ENCODE data around the gene SLC12A1. TPM values are rescaled to one million over a fixed set of nuclear protein-coding genes. Genes with fewer than 3 reads are reported as not detected.
"Not testable (repeated sequence)": the region's sequence is repeated elsewhere in the genome, so short reads cannot be mapped to it uniquely, and the experiment has no call there.

The SLC12A1 gene
- total and polyA plus RNA-seq, 3 experiments from 2014 or later, result not detected

GRCh38 chr15:48318131-48318530 lies 112.0 kb downstream of the SLC12A1 start:
- no peaks in the 10 kb centered on the region for H3K9me3 Mint-ChIP-seq
- H3K27me3 Mint-ChIP-seq, result peaks cover 3 to 14% of the 10 kb centered on the region in 2 donors
- no peak overlapping the region for H3K27ac Mint-ChIP-seq
- POLR2A ChIA-PET, result no interaction called here
- Histone ChIP-seq H3K36me3 (ENCODE audit: insufficient read depth, low read length) (no peaks in the 10 kb centered on the region), H3K27ac (ENCODE audit: low read depth, low read length) (no peak overlapping the region), H3K4me1 (ENCODE audit: insufficient read depth, low read length) (no peaks in the 10 kb centered on the region), H3K4me3 (ENCODE audit: low read length) (no peak overlapping the region), H3K9me3 (ENCODE audit: low read length) (no peaks in the 10 kb centered on the region), H3K27me3 (ENCODE audit: insufficient read depth, low read length, poor library complexity, severe bottlenecking) (no peaks in the 10 kb centered on the region)
- no peak for DNase-seq
- H3K36me3 Mint-ChIP-seq, result no peaks in the 10 kb centered on the region
- no peak overlapping the region for H3K4me3 Mint-ChIP-seq
- CTCF ChIA-PET, result no interaction called here
- no peaks in the 10 kb centered on the region for H3K4me1 Mint-ChIP-seq

GRCh38 chr15:48323294-48323693 lies 117.2 kb downstream of the SLC12A1 start:
- H3K4me3 ChIP-seq (ENCODE audit: low read length), result no peak overlapping the region
- H3K4me1 Mint-ChIP-seq, result peaks cover 0 to 2% (median 0%) of the 10 kb centered on the region in 3 donors
- no peaks in the 10 kb centered on the region for H3K9me3 ChIP-seq (ENCODE audit: low read length)
- H3K9me3 Mint-ChIP-seq, result no peaks in the 10 kb centered on the region
- H3K27me3 ChIP-seq (ENCODE audit: insufficient read depth, low read length, poor library complexity, severe bottlenecking), result no peaks in the 10 kb centered on the region
- peaks cover 0 to 4% (median 0%) of the 10 kb centered on the region in 3 donors for H3K36me3 Mint-ChIP-seq
- H3K27ac Mint-ChIP-seq, result peak overlapping the region in 1 of 8 donors; percentile 43
- no peaks in the 10 kb centered on the region for H3K4me1 ChIP-seq (ENCODE audit: insufficient read depth, low read length)
- H3K36me3 ChIP-seq (ENCODE audit: insufficient read depth, low read length), result no peaks in the 10 kb centered on the region
- ChIA-PET POLR2A (no interaction called here), CTCF (no interaction called here)
- H3K27me3 Mint-ChIP-seq, result peaks cover 0 to 1% of the 10 kb centered on the region in 2 donors
- no peak overlapping the region for H3K27ac ChIP-seq (ENCODE audit: low read depth, low read length)
- H3K4me3 Mint-ChIP-seq, result no peak overlapping the region
- no peak for DNase-seq

GRCh38 chr15:48324949-48325348 lies 118.8 kb downstream of the SLC12A1 start:
- peaks cover 0 to 1% of the 10 kb centered on the region in 2 donors for H3K27me3 Mint-ChIP-seq
- H3K4me1 ChIP-seq (ENCODE audit: insufficient read depth, low read length), result peaks cover under 1% of the 10 kb centered on the region
- no peaks in the 10 kb centered on the region for H3K36me3 ChIP-seq (ENCODE audit: insufficient read depth, low read length)
- H3K27ac ChIP-seq (ENCODE audit: low read depth, low read length), result no peak overlapping the region
- no peak overlapping the region for H3K27ac Mint-ChIP-seq
- no peak overlapping the region for H3K4me3 Mint-ChIP-seq
- H3K27me3 ChIP-seq (ENCODE audit: insufficient read depth, low read length, poor library complexity, severe bottlenecking), result no peaks in the 10 kb centered on the region
- H3K36me3 Mint-ChIP-seq, result peaks cover 0 to 4% (median 0%) of the 10 kb centered on the region in 3 donors
- ChIA-PET POLR2A (no interaction called here), CTCF (no interaction called here)
- no peaks in the 10 kb centered on the region for H3K9me3 ChIP-seq (ENCODE audit: low read length)
- no peak overlapping the region for H3K4me3 ChIP-seq (ENCODE audit: low read length)
- no peak for DNase-seq
- H3K9me3 Mint-ChIP-seq, result no peaks in the 10 kb centered on the region
- H3K4me1 Mint-ChIP-seq, result peaks cover under 1 to 3% (median 1%) of the 10 kb centered on the region in 3 donors

- no peaks in the 10 kb centered on the region for H3K9me3 ChIP-seq (ENCODE audit: low read length)
- CTCF ChIA-PET, result no interaction called here
- no peaks in the 10 kb centered on the region for H3K9me3 Mint-ChIP-seq
Measured at GRCh38 chr15:48325400-48325799, 119.3 kb downstream of the SLC12A1 start.

GRCh38 chr15:48326180-48326579 lies 120.1 kb downstream of the SLC12A1 start:
- H3K27ac ChIP-seq (ENCODE audit: low read depth, low read length); H3K27ac Mint-ChIP-seq; H3K27me3 ChIP-seq (ENCODE audit: insufficient read depth, low read length, poor library complexity, severe bottlenecking); H3K27me3 Mint-ChIP-seq; H3K4me1 ChIP-seq (ENCODE audit: insufficient read depth, low read length); H3K4me3 Mint-ChIP-seq; H3K36me3 ChIP-seq (ENCODE audit: insufficient read depth, low read length); DNase-seq; H3K9me3 Mint-ChIP-seq; H3K36me3 Mint-ChIP-seq; POLR2A ChIA-PET; H3K4me3 ChIP-seq (ENCODE audit: low read length); H3K9me3 ChIP-seq (ENCODE audit: low read length): not testable (repeated sequence)
- CTCF ChIA-PET, result interaction anchor here (1.2 kb wide), 1 partner anchor 31 kb away, joined by 3 read pairs; no protein-coding TSS in a partner anchor
- peaks cover 10 to 14% (median 12%) of the 10 kb centered on the region in 3 donors for H3K4me1 Mint-ChIP-seq

More at GRCh38 chr15:48325400-48325799, 119.3 kb downstream of the SLC12A1 start:
- Histone ChIP-seq H3K36me3 (ENCODE audit: insufficient read depth, low read length) (no peaks in the 10 kb centered on the region), H3K27me3 (ENCODE audit: insufficient read depth, low read length, poor library complexity, severe bottlenecking) (no peaks in the 10 kb centered on the region), H3K4me3 (ENCODE audit: low read length) (no peak overlapping the region), H3K4me1 (ENCODE audit: insufficient read depth, low read length) (peaks cover 5% of the 10 kb centered on the region), H3K27ac (ENCODE audit: low read depth, low read length) (no peak overlapping the region)
- Mint-ChIP-seq H3K4me1 (peaks cover 5 to 8% (median 6%) of the 10 kb centered on the region in 3 donors), H3K27ac (no peak overlapping the region), H3K27me3 (no peaks in the 10 kb centered on the region), H3K4me3 (no peak overlapping the region), H3K36me3 (peaks cover 0 to 4% (median 0%) of the 10 kb centered on the region in 3 donors)
- DNase-seq, result no peak
- POLR2A ChIA-PET, result no interaction called here

DNA sequence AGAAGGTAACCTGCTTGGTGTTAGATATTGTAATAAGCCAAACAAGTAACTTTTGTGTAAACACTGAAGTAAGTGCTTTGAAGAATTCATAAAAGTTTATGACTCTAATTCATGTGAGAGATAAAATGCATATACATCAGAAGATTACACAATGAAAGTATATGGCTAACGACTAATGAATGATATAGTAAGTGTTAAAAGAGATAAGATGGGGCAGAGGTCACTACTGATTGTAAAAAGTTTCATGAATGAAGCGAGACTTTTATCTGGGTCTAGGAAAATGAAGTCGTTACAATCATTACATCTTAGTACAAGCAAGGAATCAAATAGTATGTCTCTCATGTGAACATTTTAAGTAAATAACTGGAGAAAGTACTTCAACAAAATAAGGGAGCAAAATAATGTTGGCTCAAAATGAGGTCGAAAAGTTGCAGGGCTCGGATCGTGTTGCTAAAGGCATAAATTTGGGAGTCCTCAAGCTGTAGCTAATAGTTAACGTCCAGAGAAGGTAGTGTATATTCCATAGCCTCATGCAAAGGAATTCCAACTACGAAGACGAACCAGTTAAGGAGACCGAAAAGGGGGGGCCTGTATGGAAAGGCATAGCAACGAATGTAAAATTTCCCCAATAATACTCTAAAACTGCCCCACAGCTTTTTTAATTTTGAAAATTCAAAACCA lies 124.1 kb downstream of the SLC12A1 start:
- peak overlapping the region; percentile 76 for H3K4me3 ChIP-seq (ENCODE audit: low read length)
- no peaks in the 10 kb centered on the region for H3K36me3 ChIP-seq (ENCODE audit: insufficient read depth, low read length)
- H3K27me3 ChIP-seq (ENCODE audit: insufficient read depth, low read length, poor library complexity, severe bottlenecking), result no peaks in the 10 kb centered on the region
- ChIA-PET POLR2A (no interaction called here), CTCF (interaction anchor here (0.7 to 1.0 kb wide), 2 partner anchors 44 to 713 kb away, joined by 3 read pairs; no protein-coding TSS in a partner anchor)
- Mint-ChIP-seq H3K4me1 (peaks cover 22 to 33% (median 25%) of the 10 kb centered on the region in 3 donors), H3K36me3 (peaks cover 0 to 25% (median 5%) of the 10 kb centered on the region in 3 donors), H3K9me3 (no peaks in the 10 kb centered on the region), H3K27me3 (no peaks in the 10 kb centered on the region), H3K27ac (peak overlapping the region; percentile 91 to 100 (median 100)), H3K4me3 (peak overlapping the region; percentile 95 to 100 (median 99))
- H3K4me1 ChIP-seq (ENCODE audit: insufficient read depth, low read length), result peaks cover 8% of the 10 kb centered on the region
- no peaks in the 10 kb centered on the region for H3K9me3 ChIP-seq (ENCODE audit: low read length)
- no peak for DNase-seq
- H3K27ac ChIP-seq (ENCODE audit: low read depth, low read length), result peak overlapping the region; percentile 85

DNA sequence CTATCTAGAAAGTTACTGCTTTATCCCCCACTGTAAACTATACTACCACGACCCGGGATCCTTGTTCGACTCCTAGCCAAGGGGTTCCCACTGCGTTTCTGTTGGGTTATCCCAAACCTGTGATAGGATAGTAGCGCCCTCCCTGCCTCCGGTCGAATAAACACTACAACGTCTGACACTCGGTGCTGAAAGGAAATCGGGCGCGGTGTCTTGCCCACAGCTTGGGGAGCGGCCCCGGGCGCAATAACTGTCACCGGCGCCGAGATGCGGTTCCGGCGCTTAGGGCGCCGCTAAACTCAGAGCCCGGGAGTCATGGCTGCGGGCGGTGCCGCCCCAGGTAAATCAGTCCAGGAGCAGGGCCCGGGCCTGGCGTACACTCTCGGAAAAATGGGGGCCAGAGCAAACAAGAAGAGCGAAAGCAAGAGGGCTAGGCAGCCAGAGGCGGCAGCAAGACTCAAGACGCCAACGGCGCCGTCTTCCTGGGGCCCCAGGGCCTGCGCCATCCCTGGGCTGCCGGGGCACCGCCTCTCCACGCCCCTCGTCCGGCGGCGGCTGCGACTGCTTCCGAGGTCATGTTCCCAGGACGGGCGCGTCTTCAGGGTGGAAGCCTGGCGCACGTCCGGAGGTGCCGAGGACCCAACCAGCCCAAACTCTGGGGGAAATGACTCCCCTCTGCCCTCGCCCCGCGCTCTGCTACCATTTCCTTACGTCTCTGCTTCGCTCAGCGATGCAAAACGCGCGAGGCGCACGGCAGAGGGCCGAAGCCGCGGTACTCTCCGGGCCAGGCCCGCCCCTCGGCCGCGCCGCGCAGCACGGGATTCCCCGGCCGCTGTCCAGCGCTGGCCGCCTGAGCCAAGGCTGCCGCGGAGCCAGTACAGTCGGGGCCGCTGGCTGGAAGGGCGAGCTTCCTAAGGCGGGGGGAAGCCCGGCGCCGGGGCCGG lies 125.0 kb downstream of the SLC12A1 start, which contains the start of gene DUT:
Gene DUT (plus strand): TSS at position 575 of the 941 bp plus-strand sequence. CDS start 87 bp downstream, at position 662.
- ChIA-PET POLR2A (interaction anchor here (0.6 kb wide), 1 partner anchor 715 kb away, joined by 3 read pairs; no protein-coding TSS in a partner anchor), CTCF (interaction anchor here (0.7 to 1.0 kb wide), 2 partner anchors 45 to 712 kb away, joined by 3 read pairs; no protein-coding TSS in a partner anchor)
- peak within 1 kb of the TSS; percentile 76 for H3K4me3 ChIP-seq (ENCODE audit: low read length)
- H3K9me3 ChIP-seq (ENCODE audit: low read length), result no peaks in the 10 kb centered on the region
- H3K27ac Mint-ChIP-seq, result peak within 1 kb of the TSS; percentile 91 to 100 (median 100)
- H3K27me3 ChIP-seq (ENCODE audit: insufficient read depth, low read length, poor library complexity, severe bottlenecking), result no peaks in the 10 kb centered on the region
- peaks cover 27 to 33% (median 27%) of the 10 kb centered on the region in 3 donors for H3K4me1 Mint-ChIP-seq
- H3K4me3 Mint-ChIP-seq, result peak within 1 kb of the TSS; percentile 95 to 100 (median 99)
- peak; percentile 66 to 87 (median 84) for DNase-seq
- H3K27me3 Mint-ChIP-seq, result no peaks in the 10 kb centered on the region
- no peaks in the 10 kb centered on the region for H3K36me3 ChIP-seq (ENCODE audit: insufficient read depth, low read length)
- H3K9me3 Mint-ChIP-seq, result no peaks in the 10 kb centered on the region
- H3K4me1 ChIP-seq (ENCODE audit: insufficient read depth, low read length), result peaks cover 8% of the 10 kb centered on the region
- H3K36me3 Mint-ChIP-seq, result peaks cover 0 to 32% (median 8%) of the 10 kb centered on the region in 3 donors
- peak within 1 kb of the TSS; percentile 85 for H3K27ac ChIP-seq (ENCODE audit: low read depth, low read length)
